A549 treated with GW870086 at 1 μM for 4 hours (cell line): ENCODE data around the gene IRGQ. TPM values are rescaled to one million over a fixed set of nuclear protein-coding genes. Genes with fewer than 3 reads are reported as not detected.

ENCODE experiments used
- total RNA-seq: library from RNA; stranded (reverse); fragments of 200-300 nt; extraction: Qiagen RNA extraction; gene quantifications from 5 replicates; pipeline ENCODE4 v1.2.3, GENCODE V29; 2022; ENCODE audit warnings: low read depth

The IRGQ gene
- total RNA-seq: 5.3 to 6.3 TPM (median 5.9 TPM) in 5 replicates

GRCh38 chr19:43595999-43596841 lies at the start of gene IRGQ, which contains the start of gene ZNF576:
TSS of gene IRGQ (minus strand) at chr19:43596134. CDS start at chr19:43595338, 796 bp downstream.
TSS of gene ZNF576 (plus strand) at chr19:43596595. CDS start at chr19:43597109, 514 bp downstream.

GRCh38 chr19:43639519-43640423 lies 43.8 kb upstream of the IRGQ start, which contains the start of gene CADM4:
TSS of gene CADM4 (minus strand) at chr19:43639850. CDS start at chr19:43639790, 60 bp downstream.

GRCh38 chr19:43619262-43620060 lies 23.5 kb upstream of the IRGQ start, which contains the start of gene ZNF428:
TSS of gene ZNF428 (minus strand) at chr19:43619629. CDS start at chr19:43614304, 5,325 bp downstream.

GRCh38 chr19:43611788-43612187 lies 15.9 kb upstream of the IRGQ start, which contains the start of gene SRRM5:
TSS of gene SRRM5 (plus strand) at chr19:43612088. CDS start at chr19:43612122, 34 bp downstream.

GRCh38 chr19:43575156-43575950 lies 20.6 kb downstream of the IRGQ start, which contains the start of the genes PINLYP and XRCC1:
TSS of gene PINLYP (plus strand) at chr19:43575801. CDS start at chr19:43577192, 1,391 bp downstream.
TSS of gene XRCC1 (minus strand) at chr19:43575527. CDS start at chr19:43575458, 69 bp downstream.

Other genes with a start within 250 kb of the IRGQ start
- 0.06 to 0.11 TPM (median 0.09 TPM) in 4 of 5 replicates, not detected in the other for gene CD177, start 242.4 kb downstream of the IRGQ start, total RNA-seq
- not detected in 5 replicates for gene TEX101, start 181.2 kb downstream of the IRGQ start, total RNA-seq
- 0.22 to 0.80 TPM (median 0.41 TPM) in 5 replicates for gene LYPD3, start 130.5 kb downstream of the IRGQ start, total RNA-seq
- gene PHLDB3, start 91.4 kb downstream of the IRGQ start, total RNA-seq: 7.9 to 10.0 TPM (median 8.8 TPM) in 5 replicates
- gene ETHE1, start 68.9 kb downstream of the IRGQ start, total RNA-seq: 45.7 to 50.9 TPM (median 49.2 TPM) in 5 replicates
- gene ZNF575, start 62.9 kb downstream of the IRGQ start, total RNA-seq: 1.2 to 1.9 TPM (median 1.6 TPM) in 5 replicates
- gene XRCC1, start 20.6 kb downstream of the IRGQ start, total RNA-seq: 24.8 to 28.2 TPM (median 27.3 TPM) in 5 replicates
- 0.15 to 0.19 TPM (median 0.17 TPM) in 3 of 5 replicates, not detected in the others for gene PINLYP, start 20.3 kb downstream of the IRGQ start, total RNA-seq
- 12.8 to 21.1 TPM (median 20.4 TPM) in 5 replicates for gene ZNF576, start 461 bp upstream of the IRGQ start, total RNA-seq
- 0.67 to 0.93 TPM (median 0.80 TPM) in 5 replicates for gene SRRM5, start 16.0 kb upstream of the IRGQ start, total RNA-seq
- 50.6 to 71.3 TPM (median 59.6 TPM) in 5 replicates for gene ZNF428, start 23.5 kb upstream of the IRGQ start, total RNA-seq
- gene CADM4, start 43.7 kb upstream of the IRGQ start, total RNA-seq: 8.3 to 10.2 TPM (median 9.1 TPM) in 5 replicates
- gene PLAUR, start 74.0 kb upstream of the IRGQ start, total RNA-seq: 74.2 to 80.1 TPM (median 77.0 TPM) in 5 replicates
- not detected in 5 replicates for gene IRGC, start 119.9 kb upstream of the IRGQ start, total RNA-seq
- 47.4 to 65.8 TPM (median 57.7 TPM) in 5 replicates for gene SMG9, start 158.8 kb upstream of the IRGQ start, total RNA-seq
- 44.8 to 64.3 TPM (median 57.6 TPM) in 5 replicates for gene KCNN4, start 184.8 kb upstream of the IRGQ start, total RNA-seq
- gene LYPD5, start 206.3 kb upstream of the IRGQ start, total RNA-seq: 0.09 to 0.29 TPM (median 0.21 TPM) in 4 of 5 replicates, not detected in the other
- gene ZNF283, start 231.2 kb upstream of the IRGQ start, total RNA-seq: 3.3 to 5.5 TPM (median 4.7 TPM) in 5 replicates